SKM-1 treated with dmso at 0.1 percent for 144 hours (cell line): ENCODE results near the gene RDH13.

ENCODE experiments used
- DNase-seq: peaks from one replicate; lab custom pipeline; 2025; ENCODE audit not compliant: unreplicated experiment; lab: John Stamatoyannopoulos, UW

RDH13 gene

GRCh38 chr19:55091955-55092354 is 29.0 kb upstream of the RDH13 start:
- no peak for DNase-seq

- no peak for DNase-seq
Observed at GRCh38 chr19:55091126-55091910, 28.4 kb upstream of the RDH13 start.

GRCh38 chr19:55090564-55090963 is 27.6 kb upstream of the RDH13 start:
- DNase-seq = no peak

- DNase-seq = no peak
Observed at GRCh38 chr19:55089342-55089944, 26.5 kb upstream of the RDH13 start.

GRCh38 chr19:55088543-55089341 is 25.8 kb upstream of the RDH13 start:
- no peak for DNase-seq

- DNase-seq = no peak
Observed at GRCh38 chr19:55088021-55088451, 25.1 kb upstream of the RDH13 start.

GRCh38 chr19:55087542-55087901 is 24.6 kb upstream of the RDH13 start:
- DNase-seq = no peak

GRCh38 chr19:55086730-55087541 is 24.0 kb upstream of the RDH13 start:
- no peak for DNase-seq

- no peak for DNase-seq
Observed at GRCh38 chr19:55085923-55086715, 23.2 kb upstream of the RDH13 start.

- DNase-seq = no peak
Observed at GRCh38 chr19:55084416-55084815, 21.5 kb upstream of the RDH13 start.

GRCh38 chr19:55083004-55083850 is 20.3 kb upstream of the RDH13 start:
- DNase-seq = no peak

GRCh38 chr19:55082020-55082851 is 19.3 kb upstream of the RDH13 start:
- peak; percentile 51 for DNase-seq

- DNase-seq = no peak
Observed at GRCh38 chr19:55081770-55082019, 18.7 kb upstream of the RDH13 start.

GRCh38 chr19:55080968-55081769 is 18.2 kb upstream of the RDH13 start:
- peak; percentile 38 for DNase-seq

- no peak for DNase-seq
Observed at GRCh38 chr19:55080121-55080967, 17.4 kb upstream of the RDH13 start.

- DNase-seq = no peak
Observed at GRCh38 chr19:55079400-55080038, 16.6 kb upstream of the RDH13 start.

GRCh38 chr19:55078996-55079395 is 16.0 kb upstream of the RDH13 start:
- no peak for DNase-seq
